ENCODE data around the gene CCDC27. TPM values are rescaled to one million over a fixed set of nuclear protein-coding genes. Genes with fewer than 3 reads are reported as not detected.

CCDC27 gene
- total RNA-seq = not detected in 2 replicates

GRCh38 chr1:3752400-3752945, at the start of gene CCDC27:
Gene CCDC27 (plus strand): TSS chr1:3752450. CDS start chr1:3752482, 32 bp downstream.

GRCh38 chr1:3772715-3773571, 20.7 kb downstream of the CCDC27 start, which contains the start of gene SMIM1:
Gene SMIM1 (plus strand): TSS chr1:3772749. CDS start chr1:3775374, 2,625 bp downstream.

GRCh38 chr1:3796215-3797061, 44.2 kb downstream of the CCDC27 start, which contains the start of gene LRRC47:
Gene LRRC47 (minus strand): TSS chr1:3796498. CDS start chr1:3796476, 22 bp downstream.

Other genes with a start within 250 kb of the CCDC27 start
- 84.1 and 129 TPM in 2 replicates for gene MEGF6, start 140.9 kb upstream of the CCDC27 start, total RNA-seq
- gene TPRG1L, start 127.4 kb upstream of the CCDC27 start, total RNA-seq = 32.2 and 37.9 TPM in 2 replicates
- gene WRAP73, start 102.3 kb upstream of the CCDC27 start, total RNA-seq = 13.1 and 16.3 TPM in 2 replicates
- gene TP73, start 99.9 kb upstream of the CCDC27 start, total RNA-seq = not detected in 2 replicates
- gene SMIM1, start 20.3 kb downstream of the CCDC27 start, total RNA-seq = 0.17 and 0.43 TPM in 2 replicates
- 22.8 and 28.8 TPM in 2 replicates for gene LRRC47, start 44.0 kb downstream of the CCDC27 start, total RNA-seq
- 12.7 and 13.6 TPM in 2 replicates for gene CEP104, start 104.8 kb downstream of the CCDC27 start, total RNA-seq
- gene DFFB, start 105.0 kb downstream of the CCDC27 start, total RNA-seq = 8.6 and 9.3 TPM in 2 replicates
- gene C1orf174, start 147.8 kb downstream of the CCDC27 start, total RNA-seq = 19.2 and 21.7 TPM in 2 replicates